ENCODE measurements around the gene GTF2A1.

- no peak for TF ChIP-seq CTCF (conservative IDR thresholded peaks at IDR 0.05)
- TF ChIP-seq EZH2 (IDR thresholded peaks at IDR 0.05; ENCODE audit: low read depth), result no peak
These were observed 22.7 kb upstream of the GTF2A1 start for GRCh38 chr14:81243499-81243898.

Data from PC-9 (cell line).